SK-N-SH treated with all-trans-retinoic acid at 6 μM for 48 hours (cell line): ENCODE results near the gene SMNDC1.

ENCODE experiments used
- ARNTL ChIP-seq: fragments of 450-650 bp; formaldehyde crosslinking; IDR thresholded peaks from 2 replicates; pipeline ENCODE4 v1.5.0; 2020; ENCODE audit warnings: low read depth, mild to moderate bottlenecking, moderate library complexity, borderline replicate concordance
- CSDC2 ChIP-seq: fragments of 250-450 bp; sonication (Bioruptor Pico); IDR thresholded peaks from 2 replicates; pipeline ENCODE4 v1.5.0; 2020; ENCODE audit warnings: mild to moderate bottlenecking, moderate library complexity
- CSRNP3 ChIP-seq: fragments of 250-450 bp; sonication (Bioruptor Pico); IDR thresholded peaks from 2 replicates; pipeline ENCODE4 v1.5.1; 2021; ENCODE audit warnings: mild to moderate bottlenecking, moderate library complexity
- ISL1 ChIP-seq: fragments of 250-450 bp; sonication (Bioruptor Pico); IDR thresholded peaks from 2 replicates; pipeline ENCODE4 v2.1.2; 2022; ENCODE audit warnings: mild to moderate bottlenecking, moderate library complexity
- OSR1 ChIP-seq: fragments of 250-450 bp; sonication (Bioruptor Pico); IDR thresholded peaks from 2 replicates; pipeline ENCODE4 v1.8.0; 2022; ENCODE audit warnings: moderate library complexity, mild to moderate bottlenecking, inconsistent platforms
- TCF4 ChIP-seq: fragments of 250-450 bp; sonication (Bioruptor Pico); IDR thresholded peaks from 2 replicates; pipeline ENCODE4 v1.8.0; 2021; ENCODE audit warnings: mild to moderate bottlenecking, moderate library complexity, borderline replicate concordance
- TSHZ2 ChIP-seq: fragments of 250-450 bp; sonication (Bioruptor Pico); IDR thresholded peaks from 2 replicates; pipeline ENCODE4 v1.5.0; 2020; ENCODE audit warnings: mild to moderate bottlenecking, moderate library complexity
- ZFP3 ChIP-seq: fragments of 250-450 bp; sonication (Bioruptor Pico); IDR thresholded peaks from 2 replicates; pipeline ENCODE4 v1.5.0; 2020; ENCODE audit warnings: mild to moderate bottlenecking, moderate library complexity
- ZFP30 ChIP-seq: fragments of 450-650 bp; formaldehyde crosslinking; IDR thresholded peaks from 2 replicates; pipeline ENCODE4 v1.5.0; 2022; ENCODE audit warnings: mild to moderate bottlenecking, moderate library complexity
- TF ChIP-seq, protein P1 (sequence below): fragments of 250-450 bp; sonication (Bioruptor Pico); IDR thresholded peaks from 2 replicates; pipeline ENCODE4 v1.8.0; 2020; ENCODE audit warnings: mild to moderate bottlenecking, moderate library complexity, borderline replicate concordance
- TF ChIP-seq, protein P2 (sequence below): fragments of 250-450 bp; sonication (Bioruptor Pico); IDR thresholded peaks from 2 replicates; pipeline ENCODE4 v1.8.0; 2021; ENCODE audit warnings: low read depth, mild to moderate bottlenecking, moderate library complexity, borderline replicate concordance

DNA sequence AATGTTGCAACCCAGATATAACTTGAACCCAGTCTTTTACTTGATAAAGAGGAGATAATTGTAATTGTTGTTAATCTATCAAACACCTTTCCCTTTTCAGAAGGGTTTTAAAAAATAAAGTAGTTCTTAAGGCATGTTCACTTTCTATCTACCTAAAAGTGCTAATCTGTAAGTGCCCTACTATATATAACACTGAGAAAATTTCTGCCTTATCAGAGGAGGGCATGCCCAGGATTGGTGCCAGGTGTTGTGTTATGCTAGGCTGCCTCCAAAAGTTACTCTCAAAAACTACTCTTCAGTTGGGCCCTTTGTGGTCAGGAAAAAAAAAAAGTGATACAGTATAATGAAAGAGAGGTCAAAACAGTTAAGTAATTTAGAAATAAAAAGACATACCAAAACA is 36.3 kb downstream of the SMNDC1 start:
- TF ChIP-seq ZFP3 (CRISPR knock-in tag) (no peak), ZFP30 (CRISPR knock-in tag) (no peak), TCF4 (no peak), TSHZ2 (CRISPR knock-in tag) (no peak), ARNTL (no peak), OSR1 (CRISPR knock-in tag) (no peak), CSDC2 (CRISPR knock-in tag) (no peak), CSRNP3 (no peak), ISL1 (no peak)
- TF ChIP-seq, protein P1, sequence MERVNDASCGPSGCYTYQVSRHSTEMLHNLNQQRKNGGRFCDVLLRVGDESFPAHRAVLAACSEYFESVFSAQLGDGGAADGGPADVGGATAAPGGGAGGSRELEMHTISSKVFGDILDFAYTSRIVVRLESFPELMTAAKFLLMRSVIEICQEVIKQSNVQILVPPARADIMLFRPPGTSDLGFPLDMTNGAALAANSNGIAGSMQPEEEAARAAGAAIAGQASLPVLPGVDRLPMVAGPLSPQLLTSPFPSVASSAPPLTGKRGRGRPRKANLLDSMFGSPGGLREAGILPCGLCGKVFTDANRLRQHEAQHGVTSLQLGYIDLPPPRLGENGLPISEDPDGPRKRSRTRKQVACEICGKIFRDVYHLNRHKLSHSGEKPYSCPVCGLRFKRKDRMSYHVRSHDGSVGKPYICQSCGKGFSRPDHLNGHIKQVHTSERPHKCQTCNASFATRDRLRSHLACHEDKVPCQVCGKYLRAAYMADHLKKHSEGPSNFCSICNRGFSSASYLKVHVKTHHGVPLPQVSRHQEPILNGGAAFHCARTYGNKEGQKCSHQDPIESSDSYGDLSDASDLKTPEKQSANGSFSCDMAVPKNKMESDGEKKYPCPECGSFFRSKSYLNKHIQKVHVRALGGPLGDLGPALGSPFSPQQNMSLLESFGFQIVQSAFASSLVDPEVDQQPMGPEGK (CRISPR knock-in tag), result no peak
- TF ChIP-seq, protein P2, sequence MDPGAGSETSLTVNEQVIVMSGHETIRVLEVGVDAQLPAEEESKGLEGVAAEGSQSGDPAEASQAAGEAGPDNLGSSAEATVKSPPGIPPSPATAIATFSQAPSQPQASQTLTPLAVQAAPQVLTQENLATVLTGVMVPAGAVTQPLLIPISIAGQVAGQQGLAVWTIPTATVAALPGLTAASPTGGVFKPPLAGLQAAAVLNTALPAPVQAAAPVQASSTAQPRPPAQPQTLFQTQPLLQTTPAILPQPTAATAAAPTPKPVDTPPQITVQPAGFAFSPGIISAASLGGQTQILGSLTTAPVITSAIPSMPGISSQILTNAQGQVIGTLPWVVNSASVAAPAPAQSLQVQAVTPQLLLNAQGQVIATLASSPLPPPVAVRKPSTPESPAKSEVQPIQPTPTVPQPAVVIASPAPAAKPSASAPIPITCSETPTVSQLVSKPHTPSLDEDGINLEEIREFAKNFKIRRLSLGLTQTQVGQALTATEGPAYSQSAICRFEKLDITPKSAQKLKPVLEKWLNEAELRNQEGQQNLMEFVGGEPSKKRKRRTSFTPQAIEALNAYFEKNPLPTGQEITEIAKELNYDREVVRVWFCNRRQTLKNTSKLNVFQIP, result no peak
